A549 (cell line): ENCODE measurements around the gene ANKRD6. TPM values are rescaled to one million over a fixed set of nuclear protein-coding genes. Genes with fewer than 3 reads are reported as not detected.

ENCODE experiments used
- ATAC-seq, 2 experiments: fragments of 200-7000 bp in 1 of 2; fragments of >200 bp in 1 of 2; cut with Nextera tagmentation in 1 of 2; cut with Tn5 transposase in 1 of 2; 3 replicates each; pipeline versions ENCODE4 v1.8.0 to v1.9.1; 2018 to 2020; ENCODE audit warnings: mild to moderate bottlenecking in 1 of 2, moderate library complexity in 1 of 2
- CTCF ChIA-PET: fragments of 300-600 bp; sonication (Branson Sonifier 250); formaldehyde crosslinking; extraction: SDS; loops from one replicate; lab custom pipeline; 2021; ENCODE audit warnings: antibody characterized with exemption, inconsistent platforms; lab: Yijun Ruan, JAX
- POLR2A ChIA-PET: fragments of 350-600 bp; formaldehyde crosslinking; extraction: SDS; loops from one replicate; lab custom pipeline; 2021; ENCODE audit warnings: antibody characterized with exemption, inconsistent platforms; lab: Yijun Ruan, JAX
- DNase-seq, 2 experiments: peaks; one replicate each; pipeline versions ENCODE4 v3.0.0 to v3.0.0-alpha.2; 2011 to 2016; ENCODE audit warnings: low read depth in 1 of 2, low spot score in 1 of 2
- FAIRE-seq: peaks from 2 replicates; lab custom pipeline; 2011; peaks lifted over from hg19 to GRCh38; lab: Jason Lieb, UNC
- H3K27ac ChIP-seq, 2 experiments: fragments of >200 bp; sonication (Bioruptor Twin); formaldehyde crosslinking; 3 replicates each; pipeline ENCODE4 v1.5.1; 2016 to 2017
- H3K4me1 ChIP-seq: fragments of >200 bp; sonication (Bioruptor Twin); formaldehyde crosslinking; 3 replicates; pipeline ENCODE4 v1.6.1; 2016
- H3K4me2 ChIP-seq: fragments of >200 bp; sonication (Bioruptor Twin); formaldehyde crosslinking; 3 replicates; pipeline ENCODE4 v1.6.1; 2016
- H3K4me3 ChIP-seq: fragments of >200 bp; sonication (Bioruptor Twin); formaldehyde crosslinking; 3 replicates; pipeline ENCODE4 v1.5.1; 2016
- H3K9me3 ChIP-seq: fragments of >200 bp; sonication (Bioruptor Twin); formaldehyde crosslinking; 3 replicates; pipeline ENCODE4 v1.6.1; 2016
- BCL3 ChIP-seq: fragments of >200 bp; sonication (Bioruptor Twin); formaldehyde crosslinking; IDR thresholded peaks from 3 replicates; pipeline ENCODE4 v1.6.1; 2016
- BHLHE40 ChIP-seq: IDR thresholded peaks from 2 replicates; pipeline ENCODE4 v1.6.1; 2012; ENCODE audit warnings: low read depth, low read length, inconsistent platforms
- CBX2 ChIP-seq: fragments of 200-600 bp; sonication (generic); IDR thresholded peaks from 2 replicates; pipeline ENCODE4 v1.6.1; 2016; ENCODE audit warnings: low read depth, mild to moderate bottlenecking, borderline replicate concordance
- CEBPB ChIP-seq, 2 experiments: fragments of >200 bp in 1 of 2; sonication (Bioruptor Twin) in 1 of 2; formaldehyde crosslinking in 1 of 2; IDR thresholded peaks; 2 replicates each; pipeline ENCODE4 v1.6.1; 2012 to 2016
- E2F6 ChIP-seq: IDR thresholded peaks from 2 replicates; pipeline ENCODE4 v1.6.1; 2012; ENCODE audit warnings: low read depth, borderline replicate concordance
- EHF ChIP-seq: fragments of 250-450 bp; sonication (Bioruptor Pico); IDR thresholded peaks from 2 replicates; pipeline ENCODE4 v1.5.0; 2020; ENCODE audit warnings: mild to moderate bottlenecking
- ESRRA ChIP-seq: fragments of 150-350 bp; IDR thresholded peaks from 2 replicates; pipeline ENCODE4 v1.6.1; 2014; ENCODE audit warnings: mild to moderate bottlenecking, low read length, borderline replicate concordance
- GATA3 ChIP-seq: IDR thresholded peaks from 2 replicates; pipeline ENCODE4 v1.6.1; 2012; ENCODE audit warnings: borderline replicate concordance
- HDAC2 ChIP-seq: fragments of 200-600 bp; sonication (generic); IDR thresholded peaks from 2 replicates; pipeline ENCODE4 v1.6.1; 2016
- HOXB13 ChIP-seq: fragments of 250-450 bp; sonication (Bioruptor Pico); IDR thresholded peaks from 2 replicates; pipeline ENCODE4 v1.5.0; 2020; ENCODE audit warnings: low read depth, mild to moderate bottlenecking, moderate library complexity
- HOXB5 ChIP-seq: fragments of 250-450 bp; sonication (Bioruptor Pico); IDR thresholded peaks from 2 replicates; pipeline ENCODE4 v1.5.0; 2020; ENCODE audit warnings: mild to moderate bottlenecking, moderate library complexity
- JUNB ChIP-seq: fragments of >200 bp; sonication (Bioruptor Twin); formaldehyde crosslinking; IDR thresholded peaks from 2 replicates; pipeline ENCODE4 v1.6.1; 2016
- KDM1A ChIP-seq: fragments of 200-600 bp; sonication (generic); IDR thresholded peaks from 2 replicates; pipeline ENCODE4 v1.6.1; 2016; ENCODE audit warnings: low read depth, mild to moderate bottlenecking
- MAFK ChIP-seq: fragments of 450-650 bp; IDR thresholded peaks from 2 replicates; pipeline ENCODE4 v1.6.1; 2014; ENCODE audit not compliant: partially characterized antibody
- MAX ChIP-seq: IDR thresholded peaks from 2 replicates; pipeline ENCODE4 v1.6.1; 2012
- NR3C1 ChIP-seq: fragments of >200 bp; sonication (Bioruptor Twin); formaldehyde crosslinking; IDR thresholded peaks from 3 replicates; pipeline ENCODE4 v1.6.1; 2017
- PBX3 ChIP-seq: IDR thresholded peaks from 2 replicates; pipeline ENCODE4 v1.6.1; 2012
- PHF8 ChIP-seq: fragments of 200-600 bp; sonication (generic); IDR thresholded peaks from 2 replicates; pipeline ENCODE4 v1.6.1; 2016; ENCODE audit warnings: low read depth, mild to moderate bottlenecking, antibody characterized with exemption, moderate library complexity, borderline replicate concordance
- POLR2A ChIP-seq: IDR thresholded peaks from 2 replicates; pipeline ENCODE4 v1.6.1; 2012; ENCODE audit warnings: mild to moderate bottlenecking, low read length
- RARB ChIP-seq: fragments of 250-450 bp; sonication (Bioruptor Pico); IDR thresholded peaks from 2 replicates; pipeline ENCODE4 v1.8.0; 2021; ENCODE audit warnings: mild to moderate bottlenecking, moderate library complexity
- RFX5 ChIP-seq: fragments of 450-650 bp; IDR thresholded peaks from 2 replicates; pipeline ENCODE4 v1.7.1; 2014; ENCODE audit warnings: antibody characterized with exemption, mild to moderate bottlenecking, moderate library complexity
- SMC3 ChIP-seq: fragments of >200 bp; sonication (Bioruptor Twin); formaldehyde crosslinking; IDR thresholded peaks from 3 replicates; pipeline ENCODE4 v1.6.1; 2018; ENCODE audit warnings: inconsistent platforms
- WGBS: methylation state at CpG from one replicate; pipeline ENCODE4 v1.1.6; 2017; ENCODE audit errors: missing lambda C conversion rate; 5-methylcytosine and 5-hydroxymethylcytosine counted together
- polyA plus RNA-seq, 4 experiments: library from polyadenylated mRNA; depleted of rRNA in 3 of 4; stranded (reverse); fragments of >200 nt; fragmentation: RNase III in 1 of 4; extraction: RNeasy Plus Mini Kit Qiagen cat#74134 plus additional on column Dnase treatment in 1 of 4; gene quantifications; 2 replicates in 3 of 4; 3 replicates in 1 of 4; pipeline ENCODE4 v1.2.3, GENCODE V29; 2011 to 2017
- TF ChIP-seq, protein P1 (sequence below): fragments of >200 bp; sonication (Bioruptor Twin); formaldehyde crosslinking; IDR thresholded peaks from 3 replicates; pipeline ENCODE4 v1.5.1; 2016
- TF ChIP-seq, protein P2 (sequence below): fragments of 250-450 bp; sonication (Bioruptor Pico); IDR thresholded peaks from 2 replicates; pipeline ENCODE4 v1.5.0; 2020; ENCODE audit warnings: low read depth, mild to moderate bottlenecking, moderate library complexity
- TF ChIP-seq, protein P3 (sequence below): fragments of >200 bp; sonication (Bioruptor Twin); formaldehyde crosslinking; IDR thresholded peaks from 2 replicates; pipeline ENCODE4 v1.6.1; 2016

ANKRD6 gene
- polyA plus RNA-seq, 2 of the 4 experiments (the other 2 are of a cell fraction), result 2.2 to 3.6 TPM

DNA sequence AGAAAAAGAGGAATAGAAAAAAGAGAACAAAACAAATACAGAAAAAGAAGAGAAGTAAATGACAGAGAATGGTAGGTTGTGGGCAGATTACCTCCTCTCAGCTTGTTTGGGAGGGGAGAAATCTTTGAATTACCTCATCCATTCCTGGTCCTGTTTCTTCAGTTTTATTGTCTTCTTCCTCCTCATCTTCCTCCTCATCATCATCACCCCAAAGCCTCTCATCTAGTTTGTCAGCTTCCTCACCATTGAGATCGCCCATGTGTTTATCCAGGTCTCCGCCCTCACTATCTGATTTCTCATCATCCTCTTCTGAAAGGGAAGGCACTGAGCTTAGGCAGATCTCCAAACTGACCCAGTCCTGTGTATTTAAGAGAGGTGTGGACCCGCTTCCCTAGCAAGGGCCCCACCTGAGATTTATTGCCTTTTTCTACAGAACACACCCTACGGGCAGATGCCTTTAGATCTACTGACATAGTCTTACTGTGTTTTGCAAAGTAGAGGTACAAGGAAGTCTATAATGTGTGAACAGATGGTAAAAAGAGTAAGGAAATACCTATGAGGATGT is 229.8 kb downstream of the ANKRD6 start:
- ATAC-seq, result no peak
- CTCF ChIA-PET, result no interaction called here
- no peak for DNase-seq
- H3K4me3 ChIP-seq, result no peak overlapping the region
- H3K27ac ChIP-seq, result no peak overlapping the region
- no peak overlapping the region for H3K4me2 ChIP-seq
- H3K9me3 ChIP-seq, result no peaks in the 10 kb centered on the region
- FAIRE-seq, result no peak
- TF ChIP-seq JUNB, result no peak
- TF ChIP-seq CBX2, result no peak
- no peak for TF ChIP-seq HOXB13 (CRISPR knock-in tag)
- TF ChIP-seq, protein P1, sequence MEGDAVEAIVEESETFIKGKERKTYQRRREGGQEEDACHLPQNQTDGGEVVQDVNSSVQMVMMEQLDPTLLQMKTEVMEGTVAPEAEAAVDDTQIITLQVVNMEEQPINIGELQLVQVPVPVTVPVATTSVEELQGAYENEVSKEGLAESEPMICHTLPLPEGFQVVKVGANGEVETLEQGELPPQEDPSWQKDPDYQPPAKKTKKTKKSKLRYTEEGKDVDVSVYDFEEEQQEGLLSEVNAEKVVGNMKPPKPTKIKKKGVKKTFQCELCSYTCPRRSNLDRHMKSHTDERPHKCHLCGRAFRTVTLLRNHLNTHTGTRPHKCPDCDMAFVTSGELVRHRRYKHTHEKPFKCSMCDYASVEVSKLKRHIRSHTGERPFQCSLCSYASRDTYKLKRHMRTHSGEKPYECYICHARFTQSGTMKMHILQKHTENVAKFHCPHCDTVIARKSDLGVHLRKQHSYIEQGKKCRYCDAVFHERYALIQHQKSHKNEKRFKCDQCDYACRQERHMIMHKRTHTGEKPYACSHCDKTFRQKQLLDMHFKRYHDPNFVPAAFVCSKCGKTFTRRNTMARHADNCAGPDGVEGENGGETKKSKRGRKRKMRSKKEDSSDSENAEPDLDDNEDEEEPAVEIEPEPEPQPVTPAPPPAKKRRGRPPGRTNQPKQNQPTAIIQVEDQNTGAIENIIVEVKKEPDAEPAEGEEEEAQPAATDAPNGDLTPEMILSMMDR, result no peak
- TF ChIP-seq ESRRA, result no peak
- no peak for TF ChIP-seq HDAC2
- TF ChIP-seq RARB (CRISPR knock-in tag), result no peak
- no peak for TF ChIP-seq MAFK
- TF ChIP-seq CEBPB (IDR thresholded peaks at IDR 0.05), result no peak
- no peak for TF ChIP-seq EHF (CRISPR knock-in tag)
- no peak for TF ChIP-seq BCL3
- no peak for TF ChIP-seq GATA3
- H3K4me1 ChIP-seq, result no peaks in the 10 kb centered on the region
- 97% methylated on average over 4 of the region's 4 CpGs for WGBS
- POLR2A ChIA-PET, result no interaction called here

DNA sequence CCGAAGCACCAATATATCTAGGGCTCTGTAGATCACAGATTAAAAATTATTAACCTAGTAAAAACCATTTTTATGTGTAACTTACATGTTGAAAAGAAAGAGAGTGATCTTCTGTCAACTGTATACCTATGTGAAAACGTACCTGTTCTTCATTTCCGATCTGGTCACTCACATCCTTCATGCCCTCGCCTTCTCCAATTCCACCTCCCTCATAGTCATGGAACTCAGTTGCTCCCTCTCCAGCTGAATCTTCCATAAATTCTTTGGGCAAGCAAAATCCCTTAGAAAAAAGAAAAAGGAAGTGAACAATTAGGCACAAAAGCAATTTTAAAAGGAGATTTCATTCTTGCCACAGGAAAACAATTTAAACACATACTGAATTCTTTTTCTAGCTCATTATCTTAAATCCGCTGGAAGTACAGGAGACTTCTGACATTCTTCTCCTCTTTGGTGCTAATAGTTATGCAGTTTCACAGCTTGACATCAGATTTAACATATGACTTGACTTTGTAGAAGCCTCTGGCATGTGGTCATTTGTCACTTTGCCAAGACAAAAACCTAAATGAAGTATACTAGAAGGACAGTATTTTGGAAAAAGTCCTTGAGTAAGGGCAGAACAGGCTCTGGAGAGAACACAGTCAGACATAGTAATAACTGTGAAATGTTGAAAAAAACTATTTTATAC is 235.1 kb downstream of the ANKRD6 start:
- 92% methylated on average over 5 of the region's 5 CpGs for WGBS
- DNase-seq (no peak), FAIRE-seq (no peak), ATAC-seq (no peak)
- POLR2A ChIA-PET, result no interaction called here
- Histone ChIP-seq H3K9me3 (no peaks in the 10 kb centered on the region), H3K4me1 (no peaks in the 10 kb centered on the region), H3K4me3 (no peak overlapping the region), H3K27ac (no peak overlapping the region), H3K4me2 (no peak overlapping the region)
- CTCF ChIA-PET, result no interaction called here
- no peak for TF ChIP-seq NR3C1
- no peak for TF ChIP-seq BHLHE40
- TF ChIP-seq, protein P2, sequence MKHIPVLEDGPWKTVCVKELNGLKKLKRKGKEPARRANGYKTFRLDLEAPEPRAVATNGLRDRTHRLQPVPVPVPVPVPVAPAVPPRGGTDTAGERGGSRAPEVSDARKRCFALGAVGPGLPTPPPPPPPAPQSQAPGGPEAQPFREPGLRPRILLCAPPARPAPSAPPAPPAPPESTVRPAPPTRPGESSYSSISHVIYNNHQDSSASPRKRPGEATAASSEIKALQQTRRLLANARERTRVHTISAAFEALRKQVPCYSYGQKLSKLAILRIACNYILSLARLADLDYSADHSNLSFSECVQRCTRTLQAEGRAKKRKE (CRISPR knock-in tag), result no peak
- no peak for TF ChIP-seq HDAC2
- TF ChIP-seq, protein P3, sequence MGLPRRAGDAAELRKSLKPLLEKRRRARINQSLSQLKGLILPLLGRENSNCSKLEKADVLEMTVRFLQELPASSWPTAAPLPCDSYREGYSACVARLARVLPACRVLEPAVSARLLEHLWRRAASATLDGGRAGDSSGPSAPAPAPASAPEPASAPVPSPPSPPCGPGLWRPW, result no peak
- no peak for TF ChIP-seq PBX3
- no peak for TF ChIP-seq PHF8
- no peak for TF ChIP-seq EHF (CRISPR knock-in tag)
- TF ChIP-seq, protein P1, result no peak
- no peak for TF ChIP-seq E2F6
- no peak for TF ChIP-seq RFX5
- no peak for TF ChIP-seq POLR2A
- no peak for TF ChIP-seq HOXB5 (CRISPR knock-in tag)
- TF ChIP-seq MAX, result no peak
- TF ChIP-seq SMC3, result no peak
- no peak for TF ChIP-seq KDM1A
- no peak for TF ChIP-seq RARB (CRISPR knock-in tag)
